CD4-positive, alpha-beta T cell treated with Interleukin-12 subunit alpha and Interleukin-12 subunit beta, for 1 hour (primary cell): Measurements from ENCODE around the gene LIMS1.
A peak's percentile ranks its signal among the peaks of the same experiment; 100 is the strongest.
"Not testable (repeated sequence)": the region's sequence is repeated elsewhere in the genome, so short reads cannot be mapped to it uniquely, and the experiment has no call there.

Source experiments
- DNase-seq: peaks from one replicate; pipeline ENCODE4 v3.0.0-alpha.2; 2020

The LIMS1 gene

GRCh38 chr2:108588070-108588668, 53.9 kb downstream of the LIMS1 start:
- DNase-seq, result no peak

- no peak for DNase-seq
Measured at GRCh38 chr2:108589372-108589771, 55.1 kb downstream of the LIMS1 start.

GRCh38 chr2:108589781-108590180, 55.5 kb downstream of the LIMS1 start:
- DNase-seq, result no peak

- DNase-seq, result no peak
Measured at GRCh38 chr2:108591163-108591562, 56.9 kb downstream of the LIMS1 start.

GRCh38 chr2:108593547-108594098, 59.4 kb downstream of the LIMS1 start:
- DNase-seq, result no peak

- no peak for DNase-seq
Measured at GRCh38 chr2:108594132-108594981, 60.1 kb downstream of the LIMS1 start.

- DNase-seq, result no peak
Measured at GRCh38 chr2:108594982-108595464, 60.8 kb downstream of the LIMS1 start.

GRCh38 chr2:108595771-108596170, 61.5 kb downstream of the LIMS1 start:
- not testable (repeated sequence) for DNase-seq

- DNase-seq, result peak; percentile 60
Measured at GRCh38 chr2:108597105-108597744, 63.0 kb downstream of the LIMS1 start.

- DNase-seq, result not testable (repeated sequence)
Measured at GRCh38 chr2:108601199-108601598, 66.9 kb downstream of the LIMS1 start.

GRCh38 chr2:108602422-108602821, 68.2 kb downstream of the LIMS1 start:
- no peak for DNase-seq

GRCh38 chr2:108604196-108604595, 69.9 kb downstream of the LIMS1 start:
- no peak for DNase-seq

GRCh38 chr2:108605947-108606346, 71.7 kb downstream of the LIMS1 start:
- no peak for DNase-seq

- DNase-seq, result peak; percentile 69
Measured at GRCh38 chr2:108607706-108608301, 73.5 kb downstream of the LIMS1 start.

GRCh38 chr2:108611021-108611420, 76.8 kb downstream of the LIMS1 start:
- DNase-seq, result peak; percentile 32

- DNase-seq, result peak; percentile 72
Measured at GRCh38 chr2:108612153-108612513, 77.9 kb downstream of the LIMS1 start.

- DNase-seq, result peak; percentile 76
Measured at GRCh38 chr2:108612514-108613183, 78.4 kb downstream of the LIMS1 start.

- DNase-seq, result no peak
Measured at GRCh38 chr2:108613261-108614042, 79.2 kb downstream of the LIMS1 start.

- DNase-seq, result no peak
Measured at GRCh38 chr2:108614043-108614545, 79.8 kb downstream of the LIMS1 start.

GRCh38 chr2:108614659-108615058, 80.4 kb downstream of the LIMS1 start:
- peak; percentile 42 for DNase-seq

GRCh38 chr2:108615480-108616090, 81.3 kb downstream of the LIMS1 start:
- peak; percentile 43 for DNase-seq
